Retinal pigment epithelial cell (primary cell): Measurements from ENCODE around the gene PRX.

Source experiments
- DNase-seq: peaks from one replicate; pipeline ENCODE4 v3.0.0-alpha.2; 2010; ENCODE audit warnings: low read depth
- H3K4me3 ChIP-seq: 2 replicates; pipeline ENCODE4 v1.5.1; 2011; ENCODE audit warnings: mild to moderate bottlenecking, low read length, control low read depth, moderate library complexity
- TF ChIP-seq, protein P1 (sequence below): conservative IDR thresholded peaks from 2 replicates; pipeline ENCODE4 v1.5.1; 2011; ENCODE audit warnings: low read depth, low read length, control low read depth, inconsistent platforms

Gene PRX

DNA sequence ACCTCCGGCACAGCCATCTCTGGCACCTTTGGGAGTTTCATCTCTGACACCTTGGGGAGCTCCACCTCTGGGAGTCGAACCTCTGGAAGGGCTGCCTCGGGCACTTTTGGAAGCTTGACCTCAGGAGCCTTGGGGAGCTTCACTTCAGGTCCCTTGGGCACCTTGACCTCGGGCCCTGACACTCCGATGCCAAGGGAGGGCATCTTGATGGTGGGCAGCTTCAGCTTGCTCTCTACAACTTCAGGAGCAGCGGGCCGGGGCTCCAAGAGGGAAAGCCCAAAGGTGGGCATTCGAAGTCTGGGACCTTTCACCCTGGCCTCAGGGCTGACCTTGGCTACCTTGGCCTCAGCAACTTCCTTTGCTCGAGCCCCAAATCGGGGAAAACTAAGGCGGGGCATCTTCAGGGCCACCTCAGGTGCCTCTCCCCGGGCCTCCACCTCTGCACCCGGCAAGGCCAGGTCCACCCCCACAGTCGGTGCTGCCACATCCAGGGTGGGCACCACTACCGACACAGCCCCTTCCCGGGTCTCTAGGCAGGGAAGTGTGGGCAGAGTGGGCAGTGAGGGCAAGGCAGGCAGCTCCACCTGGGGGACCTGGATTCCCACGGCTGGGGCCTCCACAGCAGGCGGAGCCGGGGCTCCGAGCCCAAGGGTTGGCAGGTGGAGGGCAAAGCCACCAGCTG, 16.2 kb downstream of the PRX start:
- DNase-seq = no peak
- no peak overlapping the region for H3K4me3 ChIP-seq
- TF ChIP-seq, protein P1, sequence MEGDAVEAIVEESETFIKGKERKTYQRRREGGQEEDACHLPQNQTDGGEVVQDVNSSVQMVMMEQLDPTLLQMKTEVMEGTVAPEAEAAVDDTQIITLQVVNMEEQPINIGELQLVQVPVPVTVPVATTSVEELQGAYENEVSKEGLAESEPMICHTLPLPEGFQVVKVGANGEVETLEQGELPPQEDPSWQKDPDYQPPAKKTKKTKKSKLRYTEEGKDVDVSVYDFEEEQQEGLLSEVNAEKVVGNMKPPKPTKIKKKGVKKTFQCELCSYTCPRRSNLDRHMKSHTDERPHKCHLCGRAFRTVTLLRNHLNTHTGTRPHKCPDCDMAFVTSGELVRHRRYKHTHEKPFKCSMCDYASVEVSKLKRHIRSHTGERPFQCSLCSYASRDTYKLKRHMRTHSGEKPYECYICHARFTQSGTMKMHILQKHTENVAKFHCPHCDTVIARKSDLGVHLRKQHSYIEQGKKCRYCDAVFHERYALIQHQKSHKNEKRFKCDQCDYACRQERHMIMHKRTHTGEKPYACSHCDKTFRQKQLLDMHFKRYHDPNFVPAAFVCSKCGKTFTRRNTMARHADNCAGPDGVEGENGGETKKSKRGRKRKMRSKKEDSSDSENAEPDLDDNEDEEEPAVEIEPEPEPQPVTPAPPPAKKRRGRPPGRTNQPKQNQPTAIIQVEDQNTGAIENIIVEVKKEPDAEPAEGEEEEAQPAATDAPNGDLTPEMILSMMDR = no peak

DNA sequence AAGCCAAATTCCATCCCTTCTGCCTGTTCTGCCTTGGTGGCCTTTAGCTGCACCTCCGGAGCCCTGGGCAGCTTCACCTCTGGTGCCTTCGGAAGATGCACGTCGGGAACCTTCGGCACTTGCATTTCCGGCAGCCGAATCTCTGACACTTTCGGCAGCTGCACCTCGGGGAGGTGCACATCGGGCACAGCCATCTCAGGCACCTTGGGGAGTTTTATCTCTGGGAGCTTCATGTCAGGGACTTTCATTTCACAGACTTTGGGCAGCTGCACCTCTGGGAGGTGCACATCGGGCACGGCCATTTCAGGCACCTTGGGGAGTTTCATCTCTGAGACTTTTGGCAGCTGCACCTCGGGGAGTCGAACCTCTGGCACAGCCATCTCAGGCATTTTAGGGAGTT, 17.2 kb downstream of the PRX start:
- TF ChIP-seq, protein P1 = no peak

DNA sequence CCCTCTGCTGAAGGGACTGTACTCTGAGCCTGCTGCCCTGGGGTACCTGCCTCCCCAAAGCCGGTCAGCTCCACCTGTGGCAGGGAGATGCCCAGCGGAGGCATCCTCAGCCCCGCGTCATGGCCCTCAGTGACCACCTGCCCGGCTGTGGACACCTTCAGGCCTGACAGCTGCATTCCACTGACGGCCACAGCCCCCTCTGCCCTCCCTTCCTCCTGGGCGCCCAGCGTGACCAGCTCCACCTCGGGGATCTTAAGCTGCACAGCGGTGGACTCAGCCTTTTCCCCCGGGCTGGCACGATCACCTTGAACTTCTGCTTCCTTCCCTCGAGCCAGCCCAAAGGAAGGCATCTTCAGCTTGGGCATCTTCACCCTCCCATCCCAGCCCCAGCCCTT, 18.4 kb downstream of the PRX start:
- DNase-seq = no peak
- H3K4me3 ChIP-seq = no peak overlapping the region
- TF ChIP-seq, protein P1 = no peak

More for the DNA sequence above, 17.2 kb downstream of the PRX start:
- H3K4me3 ChIP-seq = no peak overlapping the region
- DNase-seq = no peak

DNA sequence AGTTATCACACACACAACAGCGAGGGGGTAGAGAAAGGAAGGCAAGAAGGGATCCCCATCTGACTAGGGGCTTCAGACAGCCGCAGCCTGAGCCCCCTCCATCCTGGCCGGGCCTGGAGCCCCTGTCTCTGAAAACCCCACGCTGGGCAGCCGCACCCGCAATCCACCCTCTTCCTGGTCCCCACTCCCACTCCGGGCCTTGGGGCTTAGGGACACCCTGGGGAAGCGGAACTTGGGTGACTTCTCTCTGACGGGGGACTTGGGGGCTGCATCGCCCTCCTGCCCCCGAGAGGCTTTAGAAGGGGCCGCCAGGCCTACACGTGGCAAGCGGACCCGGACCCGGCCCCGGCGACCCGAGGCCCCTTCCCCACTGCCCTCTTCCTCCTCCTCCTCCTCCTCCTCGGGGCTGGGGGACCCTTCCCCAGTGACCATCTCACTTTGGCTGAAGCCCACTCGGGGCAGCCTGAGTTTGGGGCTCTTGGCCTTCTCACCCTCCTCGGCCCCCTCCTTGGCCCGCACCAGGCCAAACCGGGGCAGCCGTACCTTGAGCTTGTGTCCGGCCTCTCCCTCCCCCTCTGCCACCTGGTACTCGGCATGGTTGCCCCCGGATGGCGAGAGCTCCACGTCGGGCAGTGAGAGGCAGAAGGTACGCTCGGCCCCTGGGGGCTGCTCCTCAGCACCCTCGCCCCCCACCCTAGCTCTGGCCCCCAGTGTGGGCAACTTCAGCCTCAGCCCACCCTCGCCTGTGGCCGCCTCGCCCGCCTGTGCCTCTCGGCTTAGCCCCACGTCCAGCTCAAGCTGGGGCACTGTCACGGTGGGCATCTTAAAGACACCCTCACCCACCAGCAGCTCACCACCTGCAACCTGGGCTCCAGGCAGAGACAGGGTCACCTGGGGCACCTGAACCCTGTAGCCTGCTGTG, 19.0 kb downstream of the PRX start:
- TF ChIP-seq, protein P1 = no peak
- no peak overlapping the region for H3K4me3 ChIP-seq
- DNase-seq = no peak

DNA sequence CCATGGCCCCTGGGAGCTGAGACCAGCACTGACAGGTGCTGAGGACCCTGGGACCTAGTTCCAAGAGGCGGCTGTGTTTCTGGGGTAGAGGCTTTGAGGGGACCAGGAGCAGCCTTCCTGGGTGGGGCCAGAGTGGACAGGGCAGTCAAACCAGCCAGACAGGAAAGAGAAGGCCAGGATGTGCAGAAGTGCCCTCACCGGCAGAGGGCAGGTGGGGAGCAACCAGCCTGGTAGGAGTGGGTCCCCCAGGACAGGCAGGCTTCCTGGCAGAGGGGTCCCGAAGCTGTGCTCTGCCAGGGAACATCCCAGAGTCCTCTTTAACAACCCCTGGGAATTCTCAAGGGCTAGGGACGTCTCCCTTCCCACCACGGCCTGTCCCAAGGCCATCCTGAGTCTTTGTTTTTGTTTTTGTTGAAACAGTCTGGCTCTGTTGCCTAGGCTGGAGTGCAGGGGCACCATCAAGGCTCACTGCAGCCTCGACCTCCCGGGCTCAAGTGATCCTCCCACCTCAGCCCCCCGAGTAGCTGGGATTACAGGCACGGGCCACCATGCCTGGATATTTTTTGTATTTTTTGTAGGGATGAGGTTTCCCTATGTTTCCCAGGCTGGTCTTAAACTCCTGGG, 20.2 kb downstream of the PRX start:
- no peak for DNase-seq
- TF ChIP-seq, protein P1 = peak; percentile 26
- H3K4me3 ChIP-seq = no peak overlapping the region

DNA sequence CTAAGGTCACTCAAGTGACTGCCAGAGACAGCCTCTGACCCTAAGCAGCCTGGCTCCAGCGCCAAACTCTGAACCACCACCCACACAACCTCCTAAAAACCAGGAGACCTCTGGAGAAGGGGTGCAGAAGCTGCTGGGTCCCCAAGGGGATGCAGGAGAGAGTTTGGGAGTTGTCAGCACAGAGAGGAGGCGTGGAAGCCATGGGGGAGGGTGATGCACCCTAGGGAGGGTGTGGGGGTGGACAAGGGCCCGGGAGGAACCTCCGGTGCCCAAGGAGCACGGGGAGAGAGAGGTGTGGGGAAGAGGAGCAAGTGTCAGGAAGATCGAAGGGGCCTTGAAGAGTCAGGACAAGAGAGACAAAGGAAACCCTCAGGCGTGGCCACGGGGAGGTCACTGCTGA, 21.1 kb downstream of the PRX start:
- TF ChIP-seq, protein P1 = no peak
- no peak for DNase-seq
- H3K4me3 ChIP-seq = no peak overlapping the region
